Loucy (cell line): ENCODE results near the gene SLC52A1.

Experiments
- H2AFZ ChIP-seq: fragments of 200-600 bp; sonication (generic); 2 replicates; pipeline ENCODE4 v1.6.0; 2016; ENCODE audit warnings: antibody characterized with exemption, mild to moderate bottlenecking, low read length, moderate library complexity
- H3F3A ChIP-seq: fragments of 200-600 bp; 2 replicates; pipeline ENCODE4 v1.6.0; 2016; ENCODE audit warnings: antibody characterized with exemption, low read depth, mild to moderate bottlenecking
- H3K27me3 ChIP-seq: fragments of 200-600 bp; sonication (generic); 2 replicates; pipeline ENCODE4 v1.6.1; 2014; ENCODE audit warnings: low read length, mild to moderate bottlenecking; ENCODE audit not compliant: insufficient read depth, poor library complexity, severe bottlenecking
- H3K36me3 ChIP-seq: fragments of 200-600 bp; sonication (generic); 2 replicates; pipeline ENCODE4 v1.6.1; 2016; ENCODE audit warnings: low read length; ENCODE audit not compliant: insufficient read depth
- H3K4me1 ChIP-seq: fragments of 200-600 bp; sonication (generic); 2 replicates; pipeline ENCODE4 v1.5.1; 2014; ENCODE audit warnings: low read length, mild to moderate bottlenecking; ENCODE audit not compliant: insufficient read depth, poor library complexity, severe bottlenecking
- H3K4me2 ChIP-seq: fragments of 200-600 bp; sonication (generic); 2 replicates; pipeline ENCODE4 v1.6.0; 2014; ENCODE audit warnings: antibody characterized with exemption, low read length, low read depth, mild to moderate bottlenecking; ENCODE audit not compliant: poor library complexity, severe bottlenecking
- H3K4me3 ChIP-seq: fragments of 200-600 bp; sonication (generic); 2 replicates; pipeline ENCODE4 v1.5.1; 2014; ENCODE audit warnings: low read length, mild to moderate bottlenecking, mixed read lengths; ENCODE audit not compliant: poor library complexity, severe bottlenecking
- H3K79me2 ChIP-seq: fragments of 200-600 bp; sonication (generic); 2 replicates; pipeline ENCODE4 v1.6.1; 2014; ENCODE audit warnings: low read length; ENCODE audit not compliant: insufficient read depth
- H3K9ac ChIP-seq: fragments of 200-600 bp; sonication (generic); 2 replicates; pipeline ENCODE4 v1.6.0; 2014; ENCODE audit warnings: mild to moderate bottlenecking, low read depth, low read length, moderate library complexity; ENCODE audit not compliant: poor library complexity, severe bottlenecking
- H3K9me2 ChIP-seq: fragments of 200-600 bp; sonication (generic); replicated peaks from 2 replicates; pipeline ENCODE4 v1.6.1; 2016; ENCODE audit warnings: low read depth, low read length, mixed read lengths
- H3K9me3 ChIP-seq: fragments of 200-600 bp; sonication (generic); 2 replicates; pipeline ENCODE4 v1.6.1; 2014; ENCODE audit warnings: mild to moderate bottlenecking, antibody characterized with exemption, low read length, low read depth; ENCODE audit not compliant: insufficient read depth
- H4K20me1 ChIP-seq: fragments of 200-600 bp; sonication (generic); 2 replicates; pipeline ENCODE4 v1.6.0; 2014; ENCODE audit warnings: antibody characterized with exemption, low read length, mild to moderate bottlenecking; ENCODE audit not compliant: insufficient read depth, poor library complexity, severe bottlenecking
- CTCF ChIP-seq: fragments of 200-600 bp; sonication (generic); conservative IDR thresholded peaks from 2 replicates; pipeline ENCODE4 v1.5.1; 2014; ENCODE audit warnings: mild to moderate bottlenecking, antibody characterized with exemption, low read length
- EZH2phosphoT487 ChIP-seq: fragments of 200-600 bp; IDR thresholded peaks from 2 replicates; pipeline ENCODE4 v1.6.1; 2018; ENCODE audit warnings: antibody characterized with exemption, mild to moderate bottlenecking, moderate library complexity, borderline replicate concordance

SLC52A1 gene

GRCh38 chr17:5035315-5035714, at the start of gene SLC52A1:
TSS of gene SLC52A1 (minus strand) at chr17:5035426. CDS start at chr17:5034606, 820 bp downstream.
- H2AFZ ChIP-seq, result no peak within 1 kb of the TSS
- H4K20me1 ChIP-seq, result no peaks in the 10 kb centered on the region
- TF ChIP-seq EZH2phosphoT487 (no peak), CTCF (no peak)
- H3K9ac ChIP-seq, result no peak within 1 kb of the TSS
- H3K9me2 ChIP-seq, result no peaks in the 10 kb centered on the region
- no peaks in the 10 kb centered on the region for H3K27me3 ChIP-seq
- H3K79me2 ChIP-seq, result no peaks in the 10 kb centered on the region
- no peak within 1 kb of the TSS for H3K4me3 ChIP-seq
- no peak within 1 kb of the TSS for H3K4me2 ChIP-seq
- H3K36me3 ChIP-seq, result no peaks in the 10 kb centered on the region
- H3K9me3 ChIP-seq, result no peaks in the 10 kb centered on the region
- H3K4me1 ChIP-seq, result no peaks in the 10 kb centered on the region
- H3F3A ChIP-seq, result no peaks in the 10 kb centered on the region

- Histone ChIP-seq H3K79me2 (no peaks in the 10 kb centered on the region), H4K20me1 (no peaks in the 10 kb centered on the region), H3K36me3 (no peaks in the 10 kb centered on the region), H3K9ac (no peak overlapping the region), H3K9me2 (no peaks in the 10 kb centered on the region), H3K4me2 (no peak overlapping the region), H3K27me3 (no peaks in the 10 kb centered on the region), H2AFZ (no peak overlapping the region), H3F3A (no peaks in the 10 kb centered on the region), H3K9me3 (no peaks in the 10 kb centered on the region), H3K4me1 (peaks cover 4% of the 10 kb centered on the region), H3K4me3 (no peak overlapping the region)
- TF ChIP-seq EZH2phosphoT487 (no peak), CTCF (no peak)
These were observed 45.4 kb upstream of the SLC52A1 start for GRCh38 chr17:5080591-5080990.

GRCh38 chr17:5078106-5079028, 43.1 kb upstream of the SLC52A1 start, which contains the start of gene ZFP3:
TSS of gene ZFP3 (plus strand) at chr17:5078467. CDS start at chr17:5091505, 13,038 bp downstream.
- Histone ChIP-seq H3K27me3 (no peaks in the 10 kb centered on the region), H3K4me2 (peak within 1 kb of the TSS; percentile 66), H3F3A (no peaks in the 10 kb centered on the region), H3K9ac (peak within 1 kb of the TSS; percentile 52), H3K9me2 (no peaks in the 10 kb centered on the region), H4K20me1 (no peaks in the 10 kb centered on the region), H3K4me3 (peak within 1 kb of the TSS; percentile 70), H3K4me1 (peaks cover 4% of the 10 kb centered on the region), H2AFZ (peak within 1 kb of the TSS; percentile 91), H3K36me3 (no peaks in the 10 kb centered on the region), H3K9me3 (no peaks in the 10 kb centered on the region), H3K79me2 (no peaks in the 10 kb centered on the region)
- peak; percentile 27; the same call in 1 of the 2 replicates for TF ChIP-seq CTCF
- TF ChIP-seq EZH2phosphoT487, result no peak
